A549 (cell line): ENCODE data around the gene HDLBP. TPM values are rescaled to one million over a fixed set of nuclear protein-coding genes. Genes with fewer than 3 reads are reported as not detected.

Source experiments
- ATAC-seq, 2 experiments: fragments of 200-7000 bp in 1 of 2; fragments of >200 bp in 1 of 2; cut with Nextera tagmentation in 1 of 2; cut with Tn5 transposase in 1 of 2; 3 replicates each; pipeline versions ENCODE4 v1.8.0 to v1.9.1; 2018 to 2020; ENCODE audit warnings: mild to moderate bottlenecking in 1 of 2, moderate library complexity in 1 of 2
- CTCF ChIA-PET: fragments of 300-600 bp; sonication (Branson Sonifier 250); formaldehyde crosslinking; extraction: SDS; loops from one replicate; lab custom pipeline; 2021; ENCODE audit warnings: antibody characterized with exemption, inconsistent platforms; lab: Yijun Ruan, JAX
- POLR2A ChIA-PET: fragments of 350-600 bp; formaldehyde crosslinking; extraction: SDS; loops from one replicate; lab custom pipeline; 2021; ENCODE audit warnings: antibody characterized with exemption, inconsistent platforms; lab: Yijun Ruan, JAX
- DNase-seq, 2 experiments: peaks; one replicate each; pipeline versions ENCODE4 v3.0.0 to v3.0.0-alpha.2; 2011 to 2016; ENCODE audit warnings: low read depth in 1 of 2, low spot score in 1 of 2
- FAIRE-seq: peaks from 2 replicates; lab custom pipeline; 2011; peaks lifted over from hg19 to GRCh38; lab: Jason Lieb, UNC
- H3K27ac ChIP-seq, 2 experiments: fragments of >200 bp; sonication (Bioruptor Twin); formaldehyde crosslinking; 3 replicates each; pipeline ENCODE4 v1.5.1; 2016 to 2017
- H3K4me1 ChIP-seq: fragments of >200 bp; sonication (Bioruptor Twin); formaldehyde crosslinking; 3 replicates; pipeline ENCODE4 v1.6.1; 2016
- H3K4me2 ChIP-seq: fragments of >200 bp; sonication (Bioruptor Twin); formaldehyde crosslinking; 3 replicates; pipeline ENCODE4 v1.6.1; 2016
- H3K4me3 ChIP-seq: fragments of >200 bp; sonication (Bioruptor Twin); formaldehyde crosslinking; 3 replicates; pipeline ENCODE4 v1.5.1; 2016
- H3K9me3 ChIP-seq: fragments of >200 bp; sonication (Bioruptor Twin); formaldehyde crosslinking; 3 replicates; pipeline ENCODE4 v1.6.1; 2016
- ATOH8 ChIP-seq: fragments of 250-450 bp; sonication (Bioruptor Pico); IDR thresholded peaks from 2 replicates; pipeline ENCODE4 v1.5.0; 2020; ENCODE audit warnings: low read depth, mild to moderate bottlenecking, moderate library complexity
- BHLHE40 ChIP-seq: IDR thresholded peaks from 2 replicates; pipeline ENCODE4 v1.6.1; 2012; ENCODE audit warnings: low read depth, low read length, inconsistent platforms
- CBX8 ChIP-seq: fragments of 200-600 bp; sonication (generic); IDR thresholded peaks from 2 replicates; pipeline ENCODE4 v1.6.1; 2016
- CHD4 ChIP-seq: fragments of 200-600 bp; sonication (generic); IDR thresholded peaks from 2 replicates; pipeline ENCODE4 v1.6.1; 2016; ENCODE audit warnings: antibody characterized with exemption, mild to moderate bottlenecking, borderline replicate concordance
- CTCF ChIP-seq: fragments of >200 bp; sonication (Bioruptor Twin); formaldehyde crosslinking; IDR thresholded peaks from 3 replicates; pipeline ENCODE4 v1.5.1; 2016
- E2F6 ChIP-seq: IDR thresholded peaks from 2 replicates; pipeline ENCODE4 v1.6.1; 2012; ENCODE audit warnings: low read depth, borderline replicate concordance
- EHF ChIP-seq: fragments of 250-450 bp; sonication (Bioruptor Pico); IDR thresholded peaks from 2 replicates; pipeline ENCODE4 v1.5.0; 2020; ENCODE audit warnings: mild to moderate bottlenecking
- EP300 ChIP-seq, 2 experiments: fragments of >200 bp; sonication (Bioruptor Twin); formaldehyde crosslinking; IDR thresholded peaks; 2 replicates in 1 of 2; 3 replicates in 1 of 2; pipeline ENCODE4 v1.6.1; 2016 to 2017
- GATA3 ChIP-seq: IDR thresholded peaks from 2 replicates; pipeline ENCODE4 v1.6.1; 2012; ENCODE audit warnings: borderline replicate concordance
- HDAC2 ChIP-seq: fragments of 200-600 bp; sonication (generic); IDR thresholded peaks from 2 replicates; pipeline ENCODE4 v1.6.1; 2016
- HOXA7 ChIP-seq: fragments of 250-450 bp; sonication (Bioruptor Pico); IDR thresholded peaks from 2 replicates; pipeline ENCODE4 v1.5.0; 2020; ENCODE audit warnings: mild to moderate bottlenecking, moderate library complexity
- HOXB5 ChIP-seq: fragments of 250-450 bp; sonication (Bioruptor Pico); IDR thresholded peaks from 2 replicates; pipeline ENCODE4 v1.5.0; 2020; ENCODE audit warnings: mild to moderate bottlenecking, moderate library complexity
- KDM1A ChIP-seq: fragments of 200-600 bp; sonication (generic); IDR thresholded peaks from 2 replicates; pipeline ENCODE4 v1.6.1; 2016; ENCODE audit warnings: low read depth, mild to moderate bottlenecking
- MAZ ChIP-seq: fragments of 150-350 bp; IDR thresholded peaks from 2 replicates; pipeline ENCODE4 v1.6.1; 2014; ENCODE audit warnings: antibody characterized with exemption, low read depth, low read length, borderline replicate concordance
- NPAS2 ChIP-seq: fragments of 250-450 bp; sonication (Bioruptor Pico); IDR thresholded peaks from 2 replicates; pipeline ENCODE4 v1.8.0; 2022; ENCODE audit warnings: mild to moderate bottlenecking, moderate library complexity, borderline replicate concordance
- RARB ChIP-seq: fragments of 250-450 bp; sonication (Bioruptor Pico); IDR thresholded peaks from 2 replicates; pipeline ENCODE4 v1.8.0; 2021; ENCODE audit warnings: mild to moderate bottlenecking, moderate library complexity
- RNF2 ChIP-seq: fragments of 200-600 bp; sonication (generic); IDR thresholded peaks from 2 replicates; pipeline ENCODE4 v1.6.1; 2016; ENCODE audit warnings: low read depth, mild to moderate bottlenecking, antibody characterized with exemption, moderate library complexity, borderline replicate concordance
- SMC3 ChIP-seq: fragments of >200 bp; sonication (Bioruptor Twin); formaldehyde crosslinking; IDR thresholded peaks from 3 replicates; pipeline ENCODE4 v1.6.1; 2018; ENCODE audit warnings: inconsistent platforms
- TFCP2L1 ChIP-seq: fragments of 250-450 bp; sonication (Bioruptor Pico); IDR thresholded peaks from 2 replicates; pipeline ENCODE4 v1.5.0; 2021; ENCODE audit warnings: mild to moderate bottlenecking
- ZC3H11A ChIP-seq: fragments of 450-650 bp; IDR thresholded peaks from 2 replicates; pipeline ENCODE4 v1.6.1; 2014; ENCODE audit warnings: antibody characterized with exemption, mild to moderate bottlenecking
- ZNF302 ChIP-seq: fragments of 250-450 bp; sonication (Bioruptor Pico); IDR thresholded peaks from 2 replicates; pipeline ENCODE4 v1.9.0; 2021; ENCODE audit warnings: inconsistent platforms, mild to moderate bottlenecking, moderate library complexity
- ZSCAN20 ChIP-seq: fragments of 250-450 bp; sonication (Bioruptor Pico); IDR thresholded peaks from 2 replicates; pipeline ENCODE4 v1.8.0; 2022; ENCODE audit warnings: mild to moderate bottlenecking, moderate library complexity
- WGBS: methylation state at CpG from one replicate; pipeline ENCODE4 v1.1.6; 2017; ENCODE audit errors: missing lambda C conversion rate; 5-methylcytosine and 5-hydroxymethylcytosine counted together
- polyA plus RNA-seq, 4 experiments: library from polyadenylated mRNA; depleted of rRNA in 3 of 4; stranded (reverse); fragments of >200 nt; fragmentation: RNase III in 1 of 4; extraction: RNeasy Plus Mini Kit Qiagen cat#74134 plus additional on column Dnase treatment in 1 of 4; gene quantifications; 2 replicates in 3 of 4; 3 replicates in 1 of 4; pipeline ENCODE4 v1.2.3, GENCODE V29; 2011 to 2017

The HDLBP gene
- polyA plus RNA-seq, 2 of the 4 experiments (the other 2 are of a cell fraction), result 248 to 292 TPM

GRCh38 chr2:241268716-241269445, 46.6 kb downstream of the HDLBP start:
- ATAC-seq (no peak), FAIRE-seq (no peak), DNase-seq (peak in 1 of 2 experiments; percentile 12)
- Histone ChIP-seq H3K4me3 (no peak overlapping the region), H3K9me3 (no peaks in the 10 kb centered on the region), H3K4me2 (peak overlapping the region; percentile 5; the same call in 1 of the 3 replicates), H3K27ac (no peak overlapping the region), H3K4me1 (peaks cover 34% of the 10 kb centered on the region; the same call in 2 of the 3 replicates)
- TF ChIP-seq BHLHE40, result no peak
- no peak for TF ChIP-seq NPAS2 (CRISPR knock-in tag)
- TF ChIP-seq ZSCAN20 (CRISPR knock-in tag), result no peak
- no peak for TF ChIP-seq E2F6
- TF ChIP-seq RNF2, result no peak
- no peak for TF ChIP-seq ATOH8 (CRISPR knock-in tag)
- TF ChIP-seq GATA3, result no peak
- TF ChIP-seq HOXB5 (CRISPR knock-in tag), result no peak
- no peak for TF ChIP-seq HDAC2
- no peak for TF ChIP-seq ZC3H11A
- no peak for TF ChIP-seq ZNF302 (CRISPR knock-in tag)
- no peak for TF ChIP-seq RARB (CRISPR knock-in tag)
- no peak for TF ChIP-seq CTCF
- TF ChIP-seq MAZ, result no peak
- no peak for TF ChIP-seq EHF (CRISPR knock-in tag)
- TF ChIP-seq HOXA7 (CRISPR knock-in tag), result no peak
- no peak for TF ChIP-seq CHD4
- no peak for TF ChIP-seq EP300 (IDR thresholded peaks at IDR 0.05)
- no peak for TF ChIP-seq CBX8
- ChIA-PET POLR2A (no interaction called here), CTCF (interaction anchor here (0.8 to 1.2 kb wide), 2 partner anchors 12 to 196 kb away, joined by 3 read pairs; no protein-coding TSS in a partner anchor)
- 86% methylated on average over 14 of the region's 14 CpGs for WGBS

- FAIRE-seq (no peak), ATAC-seq (no peak), DNase-seq (no peak)
- ChIA-PET POLR2A (no interaction called here), CTCF (no interaction called here)
- 91% methylated on average over 7 of the region's 7 CpGs for WGBS
- TF ChIP-seq TFCP2L1 (CRISPR knock-in tag) (no peak), SMC3 (no peak), NPAS2 (CRISPR knock-in tag) (no peak), KDM1A (no peak)
- Histone ChIP-seq H3K9me3 (no peaks in the 10 kb centered on the region), H3K4me2 (no peak overlapping the region), H3K27ac (no peak overlapping the region), H3K4me1 (peaks cover 30% of the 10 kb centered on the region; the same call in 2 of the 3 replicates), H3K4me3 (no peak overlapping the region)
These were observed 47.2 kb downstream of the HDLBP start for GRCh38 chr2:241268306-241268705.
